ENCODE measurements around the gene MINK1.

- TF ChIP-seq CTCF (IDR thresholded peaks at IDR 0.05) (no peak), POLR2A (IDR thresholded peaks at IDR 0.05) (no peak), EP300 (IDR thresholded peaks at IDR 0.05) (no peak)
Measured at GRCh38 chr17:4818276-4818675, 14.9 kb upstream of the MINK1 start.

Data from ovary (tissue), 3 donors.